PC-9 (cell line): ENCODE measurements around the gene LYRM2.

Experiments used
- EZH2 ChIP-seq: fragments of 200-600 bp; sonication (generic); IDR thresholded peaks from 2 replicates; pipeline ENCODE4 v1.8.0; 2017; ENCODE audit warnings: antibody characterized with exemption, low read depth
- TF ChIP-seq, protein P1 (sequence below): fragments of 200-600 bp; sonication (generic); conservative IDR thresholded peaks from 2 replicates; pipeline ENCODE4 v1.6.1; 2017; ENCODE audit warnings: mixed run types, antibody characterized with exemption, mild to moderate bottlenecking, moderate library complexity

DNA sequence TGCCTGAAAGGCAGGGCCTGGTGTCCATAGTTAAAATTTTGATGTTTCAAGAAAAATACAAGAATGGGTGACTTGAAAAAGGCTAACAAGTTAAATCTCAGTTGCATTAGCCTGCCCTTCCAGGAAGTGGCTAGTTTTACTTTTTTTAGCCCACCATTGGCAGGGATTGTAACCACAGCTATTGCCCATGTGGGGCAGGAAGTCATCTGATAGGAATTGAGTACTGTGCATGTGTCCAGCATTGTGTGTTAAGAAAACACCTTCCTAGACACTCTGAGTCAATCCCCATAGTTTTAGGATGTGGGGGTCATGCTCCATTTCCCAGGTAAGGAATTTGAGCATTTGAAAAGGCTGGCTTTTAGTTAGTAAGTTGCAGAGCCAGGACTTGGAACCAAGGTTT lies 26.9 kb downstream of the LYRM2 start:
- no peak for TF ChIP-seq EZH2
- TF ChIP-seq, protein P1, sequence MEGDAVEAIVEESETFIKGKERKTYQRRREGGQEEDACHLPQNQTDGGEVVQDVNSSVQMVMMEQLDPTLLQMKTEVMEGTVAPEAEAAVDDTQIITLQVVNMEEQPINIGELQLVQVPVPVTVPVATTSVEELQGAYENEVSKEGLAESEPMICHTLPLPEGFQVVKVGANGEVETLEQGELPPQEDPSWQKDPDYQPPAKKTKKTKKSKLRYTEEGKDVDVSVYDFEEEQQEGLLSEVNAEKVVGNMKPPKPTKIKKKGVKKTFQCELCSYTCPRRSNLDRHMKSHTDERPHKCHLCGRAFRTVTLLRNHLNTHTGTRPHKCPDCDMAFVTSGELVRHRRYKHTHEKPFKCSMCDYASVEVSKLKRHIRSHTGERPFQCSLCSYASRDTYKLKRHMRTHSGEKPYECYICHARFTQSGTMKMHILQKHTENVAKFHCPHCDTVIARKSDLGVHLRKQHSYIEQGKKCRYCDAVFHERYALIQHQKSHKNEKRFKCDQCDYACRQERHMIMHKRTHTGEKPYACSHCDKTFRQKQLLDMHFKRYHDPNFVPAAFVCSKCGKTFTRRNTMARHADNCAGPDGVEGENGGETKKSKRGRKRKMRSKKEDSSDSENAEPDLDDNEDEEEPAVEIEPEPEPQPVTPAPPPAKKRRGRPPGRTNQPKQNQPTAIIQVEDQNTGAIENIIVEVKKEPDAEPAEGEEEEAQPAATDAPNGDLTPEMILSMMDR, result no peak
